Loucy (cell line): Measurements from ENCODE around the gene CCDC184.

Experiments used
- EZH2phosphoT487 ChIP-seq: fragments of 200-600 bp; IDR thresholded peaks from 2 replicates; pipeline ENCODE4 v1.6.1; 2018; ENCODE audit warnings: antibody characterized with exemption, mild to moderate bottlenecking, moderate library complexity, borderline replicate concordance
- TF ChIP-seq, protein P1 (sequence below): fragments of 200-600 bp; sonication (generic); conservative IDR thresholded peaks from 2 replicates; pipeline ENCODE4 v1.5.1; 2014; ENCODE audit warnings: mild to moderate bottlenecking, antibody characterized with exemption, low read length

DNA sequence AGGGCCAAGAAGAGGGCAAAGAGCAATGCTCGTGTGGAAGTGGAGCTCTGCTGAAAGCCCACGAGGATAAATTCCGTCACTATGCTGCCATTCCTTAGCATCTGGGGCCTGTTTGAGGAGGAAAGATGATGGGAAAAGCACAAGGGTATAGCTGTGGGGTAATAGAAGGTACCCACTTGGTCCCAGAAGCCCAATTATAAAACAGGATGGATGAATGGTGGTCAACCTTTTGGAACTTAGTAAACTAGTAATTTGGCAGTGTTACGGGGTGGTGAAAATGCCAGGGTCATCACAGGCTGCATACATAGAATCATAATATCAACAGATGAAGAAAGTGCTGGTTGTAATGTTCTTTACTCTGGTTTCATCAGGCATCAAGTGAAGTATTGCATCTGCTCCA lies 19.7 kb downstream of the CCDC184 start, which contains the start of gene OR10AD1:
- TF ChIP-seq, protein P1, sequence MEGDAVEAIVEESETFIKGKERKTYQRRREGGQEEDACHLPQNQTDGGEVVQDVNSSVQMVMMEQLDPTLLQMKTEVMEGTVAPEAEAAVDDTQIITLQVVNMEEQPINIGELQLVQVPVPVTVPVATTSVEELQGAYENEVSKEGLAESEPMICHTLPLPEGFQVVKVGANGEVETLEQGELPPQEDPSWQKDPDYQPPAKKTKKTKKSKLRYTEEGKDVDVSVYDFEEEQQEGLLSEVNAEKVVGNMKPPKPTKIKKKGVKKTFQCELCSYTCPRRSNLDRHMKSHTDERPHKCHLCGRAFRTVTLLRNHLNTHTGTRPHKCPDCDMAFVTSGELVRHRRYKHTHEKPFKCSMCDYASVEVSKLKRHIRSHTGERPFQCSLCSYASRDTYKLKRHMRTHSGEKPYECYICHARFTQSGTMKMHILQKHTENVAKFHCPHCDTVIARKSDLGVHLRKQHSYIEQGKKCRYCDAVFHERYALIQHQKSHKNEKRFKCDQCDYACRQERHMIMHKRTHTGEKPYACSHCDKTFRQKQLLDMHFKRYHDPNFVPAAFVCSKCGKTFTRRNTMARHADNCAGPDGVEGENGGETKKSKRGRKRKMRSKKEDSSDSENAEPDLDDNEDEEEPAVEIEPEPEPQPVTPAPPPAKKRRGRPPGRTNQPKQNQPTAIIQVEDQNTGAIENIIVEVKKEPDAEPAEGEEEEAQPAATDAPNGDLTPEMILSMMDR: no peak
- TF ChIP-seq EZH2phosphoT487: no peak
